Astrocyte (in vitro differentiated cells and primary cell): ENCODE data around the gene NCKAP5L. TPM values are rescaled to one million over a fixed set of nuclear protein-coding genes. Genes with fewer than 3 reads are reported as not detected.

ENCODE experiments used
- total RNA-seq: library from RNA; stranded (reverse); gene quantifications from 2 replicates; pipeline ENCODE4 v1.2.1, GENCODE V29; 2021

Gene NCKAP5L
- total RNA-seq, 1 donor from 2014 or later, result 59.5 TPM

Other genes with a start within 250 kb of the NCKAP5L start
- gene FAM186B, start 222.8 kb downstream of the NCKAP5L start, total RNA-seq, result 0.57 and 0.60 TPM in 2 replicates
- 8.9 and 10.1 TPM in 2 replicates for gene PRPF40B, start 204.9 kb downstream of the NCKAP5L start, total RNA-seq
- gene FMNL3, start 121.0 kb downstream of the NCKAP5L start, total RNA-seq, result 58.4 and 62.9 TPM in 2 replicates
- gene TMBIM6, start 86.9 kb downstream of the NCKAP5L start, total RNA-seq, result 434 and 452 TPM in 2 replicates
- gene BCDIN3D, start 14.7 kb upstream of the NCKAP5L start, total RNA-seq, result 3.1 and 3.7 TPM in 2 replicates
- 0.10 and 0.18 TPM in 2 replicates for gene FAIM2, start 75.5 kb upstream of the NCKAP5L start, total RNA-seq
- not detected in 2 replicates for gene AQP2, start 122.3 kb upstream of the NCKAP5L start, total RNA-seq
- gene AQP5, start 133.5 kb upstream of the NCKAP5L start, total RNA-seq, result not detected in 2 replicates
- not detected in 2 replicates for gene AQP6, start 144.5 kb upstream of the NCKAP5L start, total RNA-seq
- gene RACGAP1, start 197.1 kb upstream of the NCKAP5L start, total RNA-seq, result 15.9 and 18.8 TPM in 2 replicates
- 8.1 and 8.2 TPM in 2 replicates for gene ASIC1, start 229.2 kb upstream of the NCKAP5L start, total RNA-seq